Measurements from ENCODE around the gene LAMA2.

- TF ChIP-seq CTCF (IDR thresholded peaks at IDR 0.05 in 8 of 11, conservative IDR thresholded peaks at IDR 0.05 in 3 of 11) (no peak), POLR2A (IDR thresholded peaks at IDR 0.05) (no peak), POLR2AphosphoS5 (IDR thresholded peaks at IDR 0.05) (no peak)
Measured at GRCh38 chr6:129472239-129472638, 589.3 kb downstream of the LAMA2 start.

Measured in spleen (tissue), 7 donors.